DMS79 treated with DMSO at 0.1 percent for 48 hours (cell line): ENCODE measurements around the gene IFRD2.
A peak's percentile ranks its signal among the peaks of the same experiment; 100 is the strongest.

Source experiments
- DNase-seq: peaks from one replicate; lab custom pipeline; 2025; lab: John Stamatoyannopoulos, UW

The IFRD2 gene

GRCh38 chr3:50292159-50293078 lies at the start of gene IFRD2:
TSS of gene IFRD2 (minus strand) at chr3:50292429. CDS start at chr3:50292274, 155 bp downstream.
- DNase-seq = peak; percentile 85

GRCh38 chr3:50341537-50341936 lies 49.3 kb upstream of the IFRD2 start:
- no peak for DNase-seq

GRCh38 chr3:50340448-50341329 lies 48.5 kb upstream of the IFRD2 start, which contains the start of gene RASSF1:
TSS of gene RASSF1 (minus strand) at chr3:50340836. CDS start at chr3:50340805, 31 bp downstream.
- DNase-seq = no peak

GRCh38 chr3:50340147-50340447 lies 47.9 kb upstream of the IFRD2 start:
- DNase-seq = no peak

- DNase-seq = no peak
Measured at GRCh38 chr3:50339485-50340146, 47.4 kb upstream of the IFRD2 start.

GRCh38 chr3:50338965-50339364 lies 46.7 kb upstream of the IFRD2 start:
- DNase-seq = no peak

- DNase-seq = peak; percentile 86
Measured at GRCh38 chr3:50337175-50337861, 45.1 kb upstream of the IFRD2 start.

- no peak for DNase-seq
Measured at GRCh38 chr3:50336452-50337174, 44.4 kb upstream of the IFRD2 start.

GRCh38 chr3:50334339-50335075 lies 42.3 kb upstream of the IFRD2 start:
- DNase-seq = no peak

- DNase-seq = no peak
Measured at GRCh38 chr3:50333744-50334328, 41.6 kb upstream of the IFRD2 start.

GRCh38 chr3:50331364-50331907 lies 39.2 kb upstream of the IFRD2 start:
- DNase-seq = no peak

- DNase-seq = no peak
Measured at GRCh38 chr3:50330330-50330729, 38.1 kb upstream of the IFRD2 start.

GRCh38 chr3:50327943-50328691 lies 35.9 kb upstream of the IFRD2 start, which contains the start of gene TUSC2:
TSS of gene TUSC2 (minus strand) at chr3:50328223. CDS start at chr3:50328099, 124 bp downstream.
- peak; percentile 72 for DNase-seq

GRCh38 chr3:50327129-50327528 lies 34.9 kb upstream of the IFRD2 start:
- DNase-seq = no peak

- DNase-seq = no peak
Measured at GRCh38 chr3:50326182-50326541, 33.9 kb upstream of the IFRD2 start.

GRCh38 chr3:50325497-50326181 lies 33.4 kb upstream of the IFRD2 start:
- no peak for DNase-seq

GRCh38 chr3:50325113-50325480 lies 32.9 kb upstream of the IFRD2 start:
- DNase-seq = no peak
